Activated T-cell treated with anti-CD3 and anti-CD28 coated beads, Interleukin-2, amount 50 U/mL, for 48 hours (primary cell): ENCODE measurements around the gene NSG1.
"Not testable (repeated sequence)": the region's sequence is repeated elsewhere in the genome, so short reads cannot be mapped to it uniquely, and the experiment has no call there.

Experiments used
- DNase-seq, 2 experiments: peaks; one replicate each; pipeline ENCODE4 v3.0.0-alpha.2; 2020

The NSG1 gene

GRCh38 chr4:4417886-4418285 is 31.0 kb downstream of the NSG1 start:
- DNase-seq, result no peak

GRCh38 chr4:4418676-4419390 is 31.9 kb downstream of the NSG1 start:
- peak in 1 of 2 experiments; percentile 23 for DNase-seq

- no peak for DNase-seq
These were observed 33.0 kb downstream of the NSG1 start for GRCh38 chr4:4419896-4420295.

- DNase-seq, result no peak
These were observed 33.5 kb downstream of the NSG1 start for GRCh38 chr4:4420421-4420820.

GRCh38 chr4:4421356-4421755 is 34.5 kb downstream of the NSG1 start:
- DNase-seq, result no peak

- DNase-seq, result not testable (repeated sequence)
These were observed 35.2 kb downstream of the NSG1 start for GRCh38 chr4:4422117-4422516.

GRCh38 chr4:4422856-4423499 is 36.1 kb downstream of the NSG1 start:
- DNase-seq, result peak in 1 of 2 experiments; percentile 1

- DNase-seq, result peak in 1 of 2 experiments; percentile 7
These were observed 37.0 kb downstream of the NSG1 start for GRCh38 chr4:4423706-4424498.

- DNase-seq, result peak in 1 of 2 experiments; percentile 1
These were observed 37.7 kb downstream of the NSG1 start for GRCh38 chr4:4424499-4425115.

- peak in 1 of 2 experiments; percentile 7 for DNase-seq
These were observed 38.3 kb downstream of the NSG1 start for GRCh38 chr4:4425119-4425690.

- no peak for DNase-seq
These were observed 38.8 kb downstream of the NSG1 start for GRCh38 chr4:4425696-4426095.

GRCh38 chr4:4426511-4427120 is 39.7 kb downstream of the NSG1 start:
- DNase-seq, result no peak

GRCh38 chr4:4427121-4427870 is 40.4 kb downstream of the NSG1 start:
- DNase-seq, result no peak

GRCh38 chr4:4427886-4428285 is 41.0 kb downstream of the NSG1 start:
- peak in 1 of 2 experiments; percentile 4 for DNase-seq

GRCh38 chr4:4428966-4429875 is 42.3 kb downstream of the NSG1 start:
- no peak for DNase-seq

GRCh38 chr4:4430492-4431195 is 43.7 kb downstream of the NSG1 start:
- peak; percentile 59 to 65 for DNase-seq

GRCh38 chr4:4432341-4433125 is 45.6 kb downstream of the NSG1 start:
- no peak for DNase-seq

GRCh38 chr4:4433941-4434340 is 47.0 kb downstream of the NSG1 start:
- DNase-seq, result no peak

- DNase-seq, result no peak
These were observed 49.4 kb downstream of the NSG1 start for GRCh38 chr4:4436244-4436823.
